SIG-M5 treated with dmso at 0.1 percent for 504 hours (cell line): ENCODE results near the gene USP1.

Source experiments
- DNase-seq: peaks from one replicate; lab custom pipeline; 2025; ENCODE audit not compliant: unreplicated experiment; lab: John Stamatoyannopoulos, UW

The USP1 gene

GRCh38 chr1:62484824-62485468, 48.1 kb downstream of the USP1 start:
- no peak for DNase-seq

GRCh38 chr1:62487956-62488355, 51.1 kb downstream of the USP1 start:
- DNase-seq = no peak

- no peak for DNase-seq
Observed at GRCh38 chr1:62492521-62492920, 55.7 kb downstream of the USP1 start.

DNA sequence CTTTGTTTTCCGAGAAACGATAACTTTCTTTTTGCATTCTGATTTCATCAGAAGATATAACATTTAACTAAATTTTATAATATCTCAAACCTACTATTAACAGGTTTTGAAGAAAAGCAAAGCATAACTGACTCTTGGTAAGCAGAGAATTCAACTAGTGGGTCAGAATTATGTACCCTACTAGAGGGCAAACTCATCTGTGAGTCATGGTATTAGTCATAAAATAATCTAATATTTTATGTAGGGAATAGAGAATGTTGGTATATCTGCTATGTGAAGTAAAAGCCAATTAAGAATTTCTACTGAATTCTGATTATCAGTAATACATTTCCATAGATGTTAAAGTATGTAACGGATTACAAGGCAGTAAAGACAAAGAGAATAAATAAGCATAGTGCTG, 56.8 kb downstream of the USP1 start:
- DNase-seq = no peak

DNA sequence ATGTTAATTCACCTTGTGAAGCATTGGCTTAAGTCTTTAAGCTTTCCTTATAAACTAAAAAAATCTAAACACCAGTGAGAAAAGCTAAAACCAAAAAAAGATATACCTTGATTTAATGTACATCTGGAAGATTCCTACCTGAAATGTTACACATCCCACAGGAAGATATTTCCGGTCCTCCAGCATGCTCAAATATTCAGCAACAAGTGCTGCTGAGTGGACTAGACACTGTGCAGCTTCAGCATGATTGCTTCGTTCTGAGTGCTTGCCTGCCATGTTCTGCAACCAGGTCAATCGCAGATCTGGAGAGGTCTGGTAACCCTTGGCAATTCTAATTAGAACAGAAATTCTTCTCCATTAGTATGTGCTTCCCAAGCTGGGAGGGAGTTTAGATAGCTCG, 57.3 kb downstream of the USP1 start:
- DNase-seq = no peak

GRCh38 chr1:62500210-62500609, 63.4 kb downstream of the USP1 start:
- no peak for DNase-seq
